T-helper 22 cell (primary cell): Measurements from ENCODE around the gene KYAT1.

ENCODE experiments used
- DNase-seq: peaks from one replicate; pipeline ENCODE4 v3.0.0-alpha.2; 2020; ENCODE audit warnings: low read depth

Gene KYAT1

GRCh38 chr9:128881884-128882676 is at the start of gene KYAT1, which contains the start of gene LRRC8A:
Gene KYAT1 (minus strand): TSS chr9:128881950. CDS start chr9:128845405, 36,545 bp downstream.
Gene LRRC8A (plus strand): TSS chr9:128882133. CDS start chr9:128907165, 25,032 bp downstream.
- DNase-seq = peak; percentile 96

DNA sequence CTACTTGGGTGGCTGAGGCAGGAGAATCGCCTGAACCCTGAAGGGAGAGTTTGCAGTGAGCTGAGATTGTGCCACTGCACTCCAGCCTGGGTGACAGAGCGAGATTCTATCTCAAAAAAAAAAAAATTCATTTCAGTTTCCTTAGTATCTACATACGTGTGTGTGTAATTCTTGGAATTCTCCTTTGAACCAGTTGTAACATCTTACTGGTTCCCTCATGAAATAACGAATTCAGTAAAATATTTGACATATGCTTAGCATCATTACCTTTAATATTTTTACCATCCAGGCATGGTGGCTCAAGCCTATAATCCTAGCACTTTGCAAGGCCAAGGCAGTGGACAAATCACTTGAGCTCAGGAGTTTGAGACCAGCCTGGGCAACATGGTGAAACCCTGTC is 47.8 kb upstream of the KYAT1 start:
- DNase-seq = no peak

GRCh38 chr9:128928624-128929023 is 46.9 kb upstream of the KYAT1 start:
- no peak for DNase-seq

DNA sequence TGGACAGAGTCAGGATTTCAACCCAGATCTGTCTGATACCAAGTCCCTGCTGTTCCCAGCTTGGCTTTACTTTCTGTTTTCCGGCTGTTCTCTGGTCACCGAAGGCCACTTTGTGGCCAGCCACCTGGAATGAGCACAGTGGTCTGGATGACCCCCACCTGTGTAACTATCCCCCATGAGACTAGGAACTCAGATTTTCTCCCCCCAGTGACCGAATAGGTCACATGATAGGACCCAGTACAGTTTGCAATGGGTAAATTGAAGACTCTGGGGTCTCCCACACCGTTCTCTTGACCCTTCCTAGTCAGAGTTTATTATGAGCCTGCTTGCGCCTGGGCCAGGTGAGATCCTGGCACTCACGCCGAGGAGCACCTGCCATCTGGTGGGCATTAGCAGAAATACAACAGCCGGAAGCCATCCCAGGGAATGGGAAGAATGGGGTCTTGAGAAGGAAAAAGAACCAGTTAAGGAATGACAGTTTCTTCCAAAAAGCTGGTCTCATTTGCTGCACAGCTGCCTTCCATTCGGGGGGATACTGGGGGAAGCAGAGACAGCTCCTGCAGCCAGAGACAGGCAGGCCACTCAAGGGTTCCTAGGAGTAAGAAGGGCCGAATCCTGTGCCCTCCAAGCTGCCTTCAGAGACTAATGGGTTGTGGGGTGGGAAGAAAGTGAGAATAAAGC is 46.1 kb upstream of the KYAT1 start:
- DNase-seq = peak; percentile 10

DNA sequence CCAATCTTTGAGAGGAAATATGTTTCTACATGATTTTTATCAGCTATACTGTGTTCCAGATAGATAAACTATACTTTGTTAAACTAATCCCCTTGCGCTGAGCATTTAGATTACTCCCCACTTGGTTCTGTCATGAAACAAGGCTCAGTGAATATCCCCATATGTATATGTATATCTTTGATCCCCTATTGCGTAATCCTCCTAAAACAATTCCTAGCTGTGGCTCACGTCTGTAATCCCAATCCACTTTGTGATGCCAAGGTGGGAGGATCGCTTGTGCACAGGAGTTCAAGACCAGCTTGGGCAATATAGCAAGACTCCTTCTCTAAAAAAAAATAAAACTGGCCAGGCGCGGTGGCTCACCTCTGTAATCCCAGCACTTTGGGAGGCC is 41.7 kb upstream of the KYAT1 start:
- no peak for DNase-seq

DNA sequence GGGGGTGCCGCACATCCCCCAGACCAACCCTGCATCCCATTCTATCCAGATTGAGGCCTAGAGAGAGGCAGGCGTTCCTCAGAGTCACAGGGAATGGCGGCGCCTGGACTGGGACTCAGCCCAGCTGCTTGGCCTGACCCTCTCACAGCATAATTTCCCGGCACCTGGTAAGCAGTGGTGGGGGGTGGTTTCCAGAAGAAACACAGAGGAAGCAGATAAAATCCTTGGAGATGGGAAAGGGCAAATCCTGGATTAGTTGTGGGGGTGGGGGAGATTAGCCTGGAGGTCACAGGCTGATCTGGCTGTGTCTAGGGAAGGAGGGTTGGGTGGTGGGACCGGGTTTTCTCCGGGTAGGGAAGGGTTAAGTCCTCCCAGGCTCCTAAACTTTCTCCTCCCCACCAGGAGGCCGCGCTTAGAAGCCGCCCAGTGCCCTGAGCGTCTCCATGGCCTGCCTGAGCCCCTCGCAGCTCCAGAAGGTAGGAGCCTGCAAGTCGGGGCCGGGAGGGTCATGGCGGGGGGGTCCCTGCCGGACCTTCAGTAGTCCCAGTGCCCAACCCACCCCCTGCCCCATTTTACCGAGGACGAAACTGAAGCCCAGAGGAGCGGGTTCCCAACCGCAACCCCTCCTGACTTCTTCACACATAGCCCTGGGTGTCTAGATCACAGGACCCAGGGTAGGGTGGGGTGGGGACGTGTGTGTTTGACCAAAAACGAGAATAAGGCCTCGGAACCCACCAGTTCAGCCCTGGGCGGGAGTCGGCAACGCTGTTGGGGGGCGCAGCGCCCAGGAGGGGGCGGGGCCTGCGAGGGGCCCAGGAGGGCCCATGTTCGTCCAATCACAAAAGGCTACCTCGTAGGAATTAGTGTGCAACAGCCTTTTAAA is 40.4 kb upstream of the KYAT1 start:
- no peak for DNase-seq

- DNase-seq = no peak
Observed at GRCh38 chr9:128920381-128921058, 38.8 kb upstream of the KYAT1 start, which contains the start of gene PHYHD1. Gene PHYHD1 (plus strand): TSS chr9:128920982. CDS start chr9:128922324, 1,342 bp downstream.

- no peak for DNase-seq
Observed at GRCh38 chr9:128919402-128920089, 37.8 kb upstream of the KYAT1 start.

DNA sequence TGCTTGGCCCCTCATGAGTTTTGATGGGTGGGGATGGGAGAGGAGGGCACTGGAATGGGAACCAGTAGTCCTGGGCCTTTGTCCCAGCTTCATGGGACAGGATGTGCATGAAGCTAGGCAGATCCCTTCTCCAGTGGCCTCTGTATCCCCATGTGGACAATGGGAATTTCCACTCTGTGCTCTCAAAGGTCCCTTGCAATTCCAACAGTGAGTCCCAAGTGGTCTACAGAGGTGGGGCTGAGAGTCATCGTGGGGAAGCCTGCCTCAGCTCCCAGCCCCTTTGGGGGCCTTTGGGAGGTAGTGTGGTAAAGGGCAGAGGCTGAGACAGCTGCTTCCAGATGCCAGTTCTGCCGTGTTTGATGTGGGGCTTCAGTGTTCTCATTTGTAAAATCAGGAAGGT is 37.2 kb upstream of the KYAT1 start:
- no peak for DNase-seq

GRCh38 chr9:128917151-128917849 is 35.5 kb upstream of the KYAT1 start:
- no peak for DNase-seq

DNA sequence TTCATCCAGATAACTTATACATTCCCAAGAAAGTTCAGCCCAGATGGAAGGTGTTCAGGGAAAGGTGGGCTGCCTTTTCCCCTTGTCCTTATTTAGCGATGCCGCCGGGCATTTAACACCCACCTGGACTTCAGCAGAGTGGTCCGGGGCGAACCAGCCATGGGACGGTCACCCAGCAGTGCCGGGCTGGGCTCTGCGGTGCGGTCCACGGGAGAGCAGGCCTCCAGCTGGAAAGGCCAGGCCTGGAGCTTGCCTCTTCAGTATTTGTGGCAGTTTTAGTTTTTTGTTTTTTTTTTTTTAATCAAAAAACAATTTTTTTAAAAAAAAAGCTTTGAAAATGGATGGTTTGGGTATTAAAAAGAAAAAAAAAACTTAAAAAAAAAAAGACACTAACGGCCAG is 35.0 kb upstream of the KYAT1 start:
- DNase-seq = no peak

DNA sequence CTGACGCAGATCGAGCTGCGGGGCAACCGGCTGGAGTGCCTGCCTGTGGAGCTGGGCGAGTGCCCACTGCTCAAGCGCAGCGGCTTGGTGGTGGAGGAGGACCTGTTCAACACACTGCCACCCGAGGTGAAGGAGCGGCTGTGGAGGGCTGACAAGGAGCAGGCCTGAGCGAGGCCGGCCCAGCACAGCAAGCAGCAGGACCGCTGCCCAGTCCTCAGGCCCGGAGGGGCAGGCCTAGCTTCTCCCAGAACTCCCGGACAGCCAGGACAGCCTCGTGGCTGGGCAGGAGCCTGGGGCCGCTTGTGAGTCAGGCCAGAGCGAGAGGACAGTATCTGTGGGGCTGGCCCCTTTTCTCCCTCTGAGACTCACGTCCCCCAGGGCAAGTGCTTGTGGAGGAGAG is 34.5 kb upstream of the KYAT1 start:
- DNase-seq = no peak

DNA sequence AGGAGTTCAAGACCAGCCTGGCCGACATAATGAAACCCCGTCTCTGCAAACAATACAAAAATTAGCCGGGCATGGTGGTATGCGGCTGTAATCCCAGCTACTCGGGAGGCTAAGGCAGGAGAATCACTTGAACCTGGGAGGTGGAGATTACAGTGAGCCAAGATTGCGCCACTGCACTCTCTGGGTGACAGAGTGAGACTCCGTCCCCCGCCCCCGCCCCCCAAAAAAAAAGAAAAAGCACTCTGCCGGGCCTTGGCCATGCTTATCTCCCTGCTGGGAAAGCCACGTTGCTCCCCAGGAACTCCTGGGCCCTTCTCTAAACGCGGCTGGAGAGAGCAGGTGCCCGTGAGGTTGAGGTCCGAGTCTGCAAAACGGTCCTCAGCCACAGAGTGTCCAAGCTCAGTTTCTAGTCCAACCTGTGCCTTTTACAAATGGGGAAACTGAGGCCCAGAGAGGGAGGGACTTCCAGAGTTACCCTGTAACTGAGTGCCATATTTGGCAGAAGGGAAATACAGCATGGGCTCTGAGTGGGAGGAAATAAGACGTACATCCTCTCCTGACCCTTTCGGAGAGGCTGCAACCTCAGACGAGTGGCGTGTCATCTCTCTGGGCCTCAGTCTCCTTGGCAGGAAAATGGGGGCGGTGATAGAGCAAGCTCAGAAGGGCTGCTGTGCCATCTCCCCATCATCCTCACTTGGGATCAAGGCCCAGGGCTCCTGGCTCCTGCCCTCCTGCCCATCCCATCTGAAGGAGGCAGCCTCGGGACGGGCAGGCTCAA is 32.4 kb upstream of the KYAT1 start:
- no peak for DNase-seq

GRCh38 chr9:128913048-128913900 is 31.5 kb upstream of the KYAT1 start:
- DNase-seq = no peak

DNA sequence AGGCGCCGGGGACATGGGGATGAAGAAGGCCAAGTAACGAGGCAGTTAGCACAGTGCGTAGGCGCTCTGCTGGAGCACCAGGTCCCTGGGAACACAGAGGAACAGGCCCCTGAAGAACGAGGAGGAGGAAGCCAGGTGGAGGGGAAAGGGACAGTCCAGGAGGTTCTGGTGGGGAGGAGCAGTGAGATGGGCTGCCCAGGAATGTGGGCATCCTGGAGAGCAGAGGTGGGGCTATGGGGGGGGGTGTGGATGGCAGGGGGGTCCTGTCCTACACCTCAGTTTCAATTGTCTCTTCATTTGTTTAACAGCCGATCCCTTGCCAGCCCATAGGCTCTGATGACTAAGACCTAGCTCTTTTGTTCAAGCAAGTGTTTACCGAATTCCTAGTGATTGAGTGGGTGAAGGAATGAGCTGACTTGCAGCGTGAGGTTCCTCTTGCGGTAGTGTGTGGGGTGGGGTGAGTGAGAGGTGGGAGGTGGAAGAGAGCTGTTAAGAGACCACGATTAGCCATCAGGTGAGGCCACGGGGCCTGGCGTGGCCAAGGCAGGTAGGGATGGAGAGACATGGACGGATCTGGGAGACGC is 30.6 kb upstream of the KYAT1 start:
- DNase-seq = no peak

DNA sequence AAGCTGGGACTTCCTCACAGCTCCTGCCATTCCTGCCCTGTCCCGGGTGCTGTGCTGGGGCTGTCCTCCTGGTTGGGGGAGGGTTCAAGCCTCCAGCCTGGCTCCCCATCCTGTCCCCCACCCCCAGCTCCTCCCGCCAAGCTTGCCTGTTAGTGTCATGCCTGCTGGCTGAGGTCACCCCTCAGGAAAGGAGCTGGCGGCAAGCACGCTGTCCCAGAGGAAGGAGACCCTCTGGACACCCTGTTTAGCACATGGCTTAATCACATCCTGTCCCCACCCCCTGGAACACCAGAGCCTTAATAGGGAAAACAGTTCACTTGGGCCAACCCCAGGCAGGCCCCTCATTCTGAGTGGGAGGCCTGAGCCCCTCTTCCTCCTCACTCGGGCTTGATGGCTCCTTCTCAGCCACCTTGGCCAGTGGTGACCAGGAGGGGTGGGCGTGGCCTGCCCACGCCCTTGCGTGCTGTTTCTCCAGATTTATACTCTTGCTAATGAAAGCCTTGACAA is 29.8 kb upstream of the KYAT1 start:
- no peak for DNase-seq

GRCh38 chr9:128910906-128911305 is 29.2 kb upstream of the KYAT1 start:
- no peak for DNase-seq

GRCh38 chr9:128909859-128910258 is 28.1 kb upstream of the KYAT1 start:
- DNase-seq = no peak
